ENCODE measurements around the gene NPFFR2. TPM values are rescaled to one million over a fixed set of nuclear protein-coding genes. Genes with fewer than 3 reads are reported as not detected.

Gene NPFFR2
- total and polyA plus RNA-seq, 9 of the 15 experiments (the other 6 are each of a cell fraction or from before 2014, with no cell fraction given) = 0.15 to 0.98 (median 0.48) TPM

GRCh38 chr4:72171761-72172160 lies 140.0 kb downstream of the NPFFR2 start:
- FAIRE-seq = no peak
- H4K20me1 ChIP-seq (replicated peaks; ENCODE audit: control insufficient read depth, insufficient read depth, low read length) = no peaks in the 10 kb centered on the region
- ChIA-PET POLR2A (no interaction called here), CTCF (ENCODE audit: low intra/inter-chr PET ratio) (no interaction called here)
- H3K4me1 ChIP-seq (replicated peaks in 1 of 2; ENCODE audit: control insufficient read depth in 2 of 2, insufficient read depth in 2 of 2, low read length in 2 of 2) = no peaks in the 10 kb centered on the region
- no peaks in the 10 kb centered on the region for H3K9me1 ChIP-seq (ENCODE audit: control insufficient read depth, insufficient read depth, low read length)
- H3K27me3 ChIP-seq (ENCODE audit: control insufficient read depth in 2 of 2, insufficient read depth in 2 of 2, low read length in 2 of 2) = no peaks in the 10 kb centered on the region
- intact Hi-C loops (cut with micrococcal nuclease) = no loop called here
- H3K79me2 ChIP-seq (ENCODE audit: control insufficient read depth, insufficient read depth, low read length) = no peaks in the 10 kb centered on the region
- H2AFZ ChIP-seq (ENCODE audit: low read depth, low read length) = no peak overlapping the region
- no peak for ATAC-seq
- 0% methylated on average over 1 of the region's 1 CpG for WGBS (ENCODE audit: insufficient coverage, low coverage, missing lambda C conversion rate)
- no peak overlapping the region for H3K9ac ChIP-seq (ENCODE audit: insufficient read depth in 1 of 2, low read depth in 2 of 2, low read length in 2 of 2)
- in situ Hi-C loops (cut with MboI) = no loop called here
- no peak overlapping the region for H3K4me3 ChIP-seq
- TF ChIP-seq ZNF584 (CRISPR knock-in tag; IDR thresholded peaks at IDR 0.05; ENCODE audit: low read depth) (no peak), ARID4B (CRISPR knock-in tag; IDR thresholded peaks at IDR 0.05) (no peak), RBM14 (IDR thresholded peaks at IDR 0.05; ENCODE audit: borderline replicate concordance, insufficient read depth, low read depth, low read length) (no peak), SRSF3 (IDR thresholded peaks at IDR 0.05; ENCODE audit: insufficient read depth, low read length) (no peak), CCAR2 (IDR thresholded peaks at IDR 0.05; ENCODE audit: low read depth, low read length) (no peak), ZNF436 (CRISPR knock-in tag; IDR thresholded peaks at IDR 0.05) (no peak), HOXB6 (CRISPR knock-in tag; IDR thresholded peaks at IDR 0.05; ENCODE audit: borderline replicate concordance) (no peak), E2F3 (CRISPR knock-in tag; IDR thresholded peaks at IDR 0.05) (no peak), SMAD3 (CRISPR knock-in tag; conservative IDR thresholded peaks at IDR 0.05) (no peak), TSHZ1 (CRISPR knock-in tag; IDR thresholded peaks at IDR 0.05) (no peak), ZNF696 (CRISPR knock-in tag; conservative IDR thresholded peaks at IDR 0.05) (no peak), CSDE1 (IDR thresholded peaks at IDR 0.05) (no peak), NRF1 (conservative IDR thresholded peaks at IDR 0.05 in 1 of 2, IDR thresholded peaks at IDR 0.05 in 1 of 2) (no peak), MECOM (CRISPR knock-in tag; IDR thresholded peaks at IDR 0.05) (no peak)
- TF ChIP-seq, protein P1, sequence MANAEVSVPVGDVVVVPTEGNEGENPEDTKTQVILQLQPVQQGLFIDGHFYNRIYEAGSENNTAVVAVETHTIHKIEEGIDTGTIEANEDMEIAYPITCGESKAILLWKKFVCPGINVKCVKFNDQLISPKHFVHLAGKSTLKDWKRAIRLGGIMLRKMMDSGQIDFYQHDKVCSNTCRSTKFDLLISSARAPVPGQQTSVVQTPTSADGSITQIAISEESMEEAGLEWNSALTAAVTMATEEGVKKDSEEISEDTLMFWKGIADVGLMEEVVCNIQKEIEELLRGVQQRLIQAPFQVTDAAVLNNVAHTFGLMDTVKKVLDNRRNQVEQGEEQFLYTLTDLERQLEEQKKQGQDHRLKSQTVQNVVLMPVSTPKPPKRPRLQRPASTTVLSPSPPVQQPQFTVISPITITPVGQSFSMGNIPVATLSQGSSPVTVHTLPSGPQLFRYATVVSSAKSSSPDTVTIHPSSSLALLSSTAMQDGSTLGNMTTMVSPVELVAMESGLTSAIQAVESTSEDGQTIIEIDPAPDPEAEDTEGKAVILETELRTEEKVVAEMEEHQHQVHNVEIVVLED (CRISPR knock-in tag; IDR thresholded peaks at IDR 0.05) = no peak
- no peaks in the 10 kb centered on the region for H3K36me3 ChIP-seq (ENCODE audit: control insufficient read depth, insufficient read depth, low read length)
- no peaks in the 10 kb centered on the region for H3K9me3 ChIP-seq (replicated peaks; ENCODE audit: control insufficient read depth, insufficient read depth, low read depth, low read length)
- no TSS peak for BruUV-seq (replicated peaks)
- DNase-seq (ENCODE audit: extremely low read depth in 1 of 4, low spot score in 3 of 4) = no peak
- no peak overlapping the region for H3K27ac ChIP-seq (ENCODE audit: extremely low read depth, low read depth, low read length)
- no peak overlapping the region for H3K4me2 ChIP-seq (ENCODE audit: insufficient read depth, low read length)
